ENCODE measurements around the gene ALG8. TPM values are rescaled to one million over a fixed set of nuclear protein-coding genes. Genes with fewer than 3 reads are reported as not detected.

The ALG8 gene
- polyA plus RNA-seq, 3 donors = 15.6 to 41.7 (median 40.6) TPM

DNA sequence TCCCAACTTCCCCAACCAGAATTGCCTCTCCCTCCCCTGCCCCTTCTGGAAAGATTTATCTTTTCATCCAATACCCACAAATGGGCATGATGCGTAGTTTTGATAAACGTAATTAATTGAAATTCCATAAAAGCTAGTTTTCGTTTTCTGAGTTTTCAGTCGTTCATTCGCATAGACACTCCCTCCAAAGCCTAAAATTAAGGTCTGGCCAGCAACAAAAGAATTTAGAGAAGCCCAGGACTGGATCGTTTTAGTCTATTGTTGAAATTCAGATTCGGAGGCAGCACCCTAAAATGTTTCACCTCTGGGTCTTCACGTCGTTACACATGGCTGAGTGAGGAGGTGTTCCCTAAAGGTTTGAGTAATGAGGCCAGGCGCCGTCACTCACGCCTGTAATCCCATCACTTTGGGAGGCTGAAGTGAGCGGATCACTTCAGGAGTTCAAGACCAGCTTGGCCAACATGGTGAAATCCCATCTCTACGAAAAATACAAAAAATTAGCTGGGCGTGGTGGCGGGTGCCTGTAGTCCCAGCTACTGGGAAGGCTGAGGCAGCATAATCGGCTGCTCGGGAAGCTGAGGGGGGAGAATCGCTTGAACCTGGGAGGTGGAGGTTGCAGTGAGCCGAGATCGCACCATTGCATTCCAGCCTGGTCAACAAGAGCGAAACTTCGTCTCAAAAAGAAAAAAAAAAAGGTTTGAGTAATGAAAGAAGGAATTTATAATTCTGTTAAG lies 59.2 kb downstream of the ALG8 start:
- Mint-ChIP-seq H3K4me1 (peaks cover 39% of the 10 kb centered on the region), H3K27ac (peak overlapping the region; percentile 84 to 94 (median 87)), H3K36me3 (peaks cover 0 to 4% of the 10 kb centered on the region in 2 donors), H3K27me3 (ENCODE audit: low read depth in 3 of 3) (peaks cover 0 to 1% (median 0%) of the 10 kb centered on the region in 3 donors), H3K9me3 (peaks cover 0 to 1% (median 0%) of the 10 kb centered on the region in 7 donors), H3K4me3 (peak overlapping the region; percentile 91 to 96)
- Histone ChIP-seq H3K36me3 (replicated peaks in 1 of 2; ENCODE audit: control insufficient read depth in 1 of 2, insufficient read depth in 2 of 2, low read length in 2 of 2) (no peaks in the 10 kb centered on the region), H3K9ac (ENCODE audit: insufficient read depth, low read length, poor library complexity, severe bottlenecking) (peak overlapping the region; percentile 93), H3K27ac (ENCODE audit: low read depth in 1 of 2, low read length in 2 of 2) (peak overlapping the region; percentile 84 to 91), H3K27me3 (ENCODE audit: control insufficient read depth in 2 of 2, insufficient read depth in 2 of 2, low read length in 2 of 2) (no peaks in the 10 kb centered on the region), H3K4me2 (replicated peaks; ENCODE audit: extremely low read depth, low read length, poor library complexity, severe bottlenecking) (peak overlapping the region; percentile 82), H3K79me2 (ENCODE audit: insufficient read depth, low read length) (peaks cover 45% of the 10 kb centered on the region), H3K9me3 (replicated peaks in 1 of 2; ENCODE audit: control insufficient read depth in 1 of 2, insufficient read depth in 1 of 2, low read length in 2 of 2) (no peaks in the 10 kb centered on the region), H4K20me1 (ENCODE audit: insufficient read depth, low read length) (peaks cover 36% of the 10 kb centered on the region), H3K4me3 (replicated peaks in 1 of 3; ENCODE audit: low read depth in 2 of 3, low read length in 3 of 3) (peak overlapping the region; percentile 63 to 98 (median 96)), H3K4me1 (ENCODE audit: control insufficient read depth in 1 of 2, insufficient read depth in 2 of 2, low read length in 2 of 2) (peaks cover 31 to 41% of the 10 kb centered on the region in 2 donors), H2AFZ (ENCODE audit: insufficient read depth, low read depth, low read length, poor library complexity, severe bottlenecking) (peak overlapping the region; percentile 96)
- WGBS (ENCODE audit: insufficient coverage) = 67% methylated on average over 7 of the region's 23 CpGs
- TF ChIP-seq, protein P1, sequence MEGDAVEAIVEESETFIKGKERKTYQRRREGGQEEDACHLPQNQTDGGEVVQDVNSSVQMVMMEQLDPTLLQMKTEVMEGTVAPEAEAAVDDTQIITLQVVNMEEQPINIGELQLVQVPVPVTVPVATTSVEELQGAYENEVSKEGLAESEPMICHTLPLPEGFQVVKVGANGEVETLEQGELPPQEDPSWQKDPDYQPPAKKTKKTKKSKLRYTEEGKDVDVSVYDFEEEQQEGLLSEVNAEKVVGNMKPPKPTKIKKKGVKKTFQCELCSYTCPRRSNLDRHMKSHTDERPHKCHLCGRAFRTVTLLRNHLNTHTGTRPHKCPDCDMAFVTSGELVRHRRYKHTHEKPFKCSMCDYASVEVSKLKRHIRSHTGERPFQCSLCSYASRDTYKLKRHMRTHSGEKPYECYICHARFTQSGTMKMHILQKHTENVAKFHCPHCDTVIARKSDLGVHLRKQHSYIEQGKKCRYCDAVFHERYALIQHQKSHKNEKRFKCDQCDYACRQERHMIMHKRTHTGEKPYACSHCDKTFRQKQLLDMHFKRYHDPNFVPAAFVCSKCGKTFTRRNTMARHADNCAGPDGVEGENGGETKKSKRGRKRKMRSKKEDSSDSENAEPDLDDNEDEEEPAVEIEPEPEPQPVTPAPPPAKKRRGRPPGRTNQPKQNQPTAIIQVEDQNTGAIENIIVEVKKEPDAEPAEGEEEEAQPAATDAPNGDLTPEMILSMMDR (IDR thresholded peaks at IDR 0.05) = no peak
- intact Hi-C loops (cut with micrococcal nuclease) = no loop called here
- no peak for DNase-seq

- H3K27ac Mint-ChIP-seq = peak within 1 kb of the TSS; percentile 84 to 94 (median 87)
- WGBS (ENCODE audit: insufficient coverage) = under 1% methylated on average over 54 of the region's 68 CpGs
- Histone ChIP-seq H3K9me3 (replicated peaks in 1 of 2; ENCODE audit: control insufficient read depth in 1 of 2, insufficient read depth in 1 of 2, low read length in 2 of 2) (no peaks in the 10 kb centered on the region), H3K4me2 (replicated peaks; ENCODE audit: extremely low read depth, low read length, poor library complexity, severe bottlenecking) (peak within 1 kb of the TSS; percentile 82), H3K9ac (ENCODE audit: insufficient read depth, low read length, poor library complexity, severe bottlenecking) (peak within 1 kb of the TSS; percentile 93), H3K27ac (ENCODE audit: low read depth in 1 of 2, low read length in 2 of 2) (peak within 1 kb of the TSS; percentile 84 to 91), H3K27me3 (ENCODE audit: control insufficient read depth in 2 of 2, insufficient read depth in 2 of 2, low read length in 2 of 2) (no peaks in the 10 kb centered on the region), H3K4me1 (ENCODE audit: control insufficient read depth in 1 of 2, insufficient read depth in 2 of 2, low read length in 2 of 2) (peaks cover 31 to 41% of the 10 kb centered on the region in 2 donors), H3K36me3 (replicated peaks in 1 of 2; ENCODE audit: control insufficient read depth in 1 of 2, insufficient read depth in 2 of 2, low read length in 2 of 2) (peaks cover 0 to 4% of the 10 kb centered on the region in 2 donors), H3K4me3 (replicated peaks in 1 of 3; ENCODE audit: low read depth in 2 of 3, low read length in 3 of 3) (peak within 1 kb of the TSS; percentile 63 to 98 (median 96)), H3K79me2 (ENCODE audit: insufficient read depth, low read length) (peaks cover 53% of the 10 kb centered on the region), H4K20me1 (ENCODE audit: insufficient read depth, low read length) (peaks cover 44% of the 10 kb centered on the region), H2AFZ (ENCODE audit: insufficient read depth, low read depth, low read length, poor library complexity, severe bottlenecking) (peak within 1 kb of the TSS; percentile 96)
- peaks cover 4 to 6% of the 10 kb centered on the region in 2 donors for H3K36me3 Mint-ChIP-seq
- H3K27me3 Mint-ChIP-seq (ENCODE audit: low read depth in 3 of 3) = peaks cover 0 to 1% (median 0%) of the 10 kb centered on the region in 3 donors
- TF ChIP-seq, protein P1 (IDR thresholded peaks at IDR 0.05) = no peak
- intact Hi-C loops (cut with micrococcal nuclease) = no loop called here
- peak; percentile 55 to 70 (median 60) for DNase-seq
- H3K4me1 Mint-ChIP-seq = peaks cover 41% of the 10 kb centered on the region
- peaks cover 0 to 1% (median 0%) of the 10 kb centered on the region in 7 donors for H3K9me3 Mint-ChIP-seq
- peak within 1 kb of the TSS; percentile 91 to 96 for H3K4me3 Mint-ChIP-seq
Measured at GRCh38 chr11:78079232-78080083, 60.0 kb downstream of the ALG8 start, which contains the start of gene NDUFC2. Gene NDUFC2 (minus strand): TSS chr11:78079862. CDS start chr11:78079744, 118 bp downstream.
